ENCODE measurements around the gene LANCL3. TPM values are rescaled to one million over a fixed set of nuclear protein-coding genes. Genes with fewer than 3 reads are reported as not detected.

LANCL3 gene
- total RNA-seq, 1 donor from 2014 or later, result under 0.01 TPM

GRCh38 chrX:37607243-37607642, 35.8 kb downstream of the LANCL3 start:
- no peak overlapping the region for H3K27ac ChIP-seq (ENCODE audit: low read depth, low read length)
- H3K9me3 ChIP-seq (ENCODE audit: control insufficient read depth in 3 of 3, low read length in 3 of 3), result no peaks in the 10 kb centered on the region
- H3K4me1 ChIP-seq (ENCODE audit: control insufficient read depth in 3 of 3, insufficient read depth in 3 of 3, low read length in 3 of 3), result peaks cover 0 to 3% (median 0%) of the 10 kb centered on the region in 3 donors
- no peaks in the 10 kb centered on the region for H3K36me3 ChIP-seq (ENCODE audit: control insufficient read depth in 3 of 3, insufficient read depth in 3 of 3, low read length in 3 of 3)
- H3K27me3 ChIP-seq (ENCODE audit: control insufficient read depth in 3 of 3, insufficient read depth in 3 of 3, low read length in 3 of 3), result no peaks in the 10 kb centered on the region
- no peak overlapping the region for H3K9ac ChIP-seq (ENCODE audit: low read depth in 1 of 3, low read length in 3 of 3)
- no peak overlapping the region for H3K4me3 ChIP-seq (ENCODE audit: low read length in 3 of 3)

DNA sequence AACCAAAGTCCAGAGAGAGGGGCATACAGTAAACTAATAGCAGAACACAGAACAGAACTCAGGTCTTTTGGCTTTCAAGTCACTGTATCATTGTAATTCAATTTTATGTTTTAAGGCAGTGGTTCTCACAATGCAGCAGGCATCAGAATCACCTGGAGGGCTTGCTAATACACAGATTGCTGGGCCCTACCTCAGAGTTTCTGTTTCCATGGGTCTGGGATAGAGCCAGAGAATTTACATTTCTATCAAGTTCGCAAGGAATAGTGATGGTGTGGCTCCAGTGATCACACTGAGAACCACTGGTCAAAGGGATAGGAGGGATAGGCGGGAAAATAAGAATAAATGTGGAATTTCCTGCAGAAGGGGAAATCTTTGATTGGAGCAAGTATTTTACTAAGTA, 36.7 kb downstream of the LANCL3 start:
- Histone ChIP-seq H3K36me3 (ENCODE audit: control insufficient read depth in 3 of 3, insufficient read depth in 3 of 3, low read length in 3 of 3) (no peaks in the 10 kb centered on the region), H3K27ac (ENCODE audit: low read depth, low read length) (no peak overlapping the region), H3K4me3 (ENCODE audit: low read length in 3 of 3) (no peak overlapping the region), H3K27me3 (ENCODE audit: control insufficient read depth in 3 of 3, insufficient read depth in 3 of 3, low read length in 3 of 3) (no peaks in the 10 kb centered on the region), H3K9me3 (ENCODE audit: control insufficient read depth in 3 of 3, low read length in 3 of 3) (no peaks in the 10 kb centered on the region), H3K4me1 (ENCODE audit: control insufficient read depth in 3 of 3, insufficient read depth in 3 of 3, low read length in 3 of 3) (peaks cover 0 to 3% (median 0%) of the 10 kb centered on the region in 3 donors), H3K9ac (ENCODE audit: low read depth in 1 of 3, low read length in 3 of 3) (no peak overlapping the region)

DNA sequence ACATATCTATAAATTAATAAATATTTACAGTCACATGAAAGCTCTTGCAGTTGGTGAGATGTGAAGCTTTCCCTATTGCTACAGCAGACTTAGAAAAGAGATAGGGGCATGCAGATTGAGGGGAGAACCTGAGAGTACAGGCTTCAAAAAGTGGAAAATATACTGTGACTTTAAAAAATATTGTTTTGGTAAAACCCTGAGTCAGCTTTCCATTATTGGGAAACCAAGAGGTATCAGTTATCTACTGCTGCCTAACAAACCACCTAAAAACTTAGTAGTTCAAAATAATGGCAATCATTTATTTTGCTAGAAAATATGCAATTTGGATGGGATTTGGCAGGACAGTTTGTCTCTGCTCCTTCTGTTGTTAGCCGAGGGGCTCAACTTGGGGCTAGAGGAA, 38.3 kb downstream of the LANCL3 start:
- Histone ChIP-seq H3K27ac (ENCODE audit: low read depth, low read length) (no peak overlapping the region), H3K27me3 (ENCODE audit: control insufficient read depth in 3 of 3, insufficient read depth in 3 of 3, low read length in 3 of 3) (no peaks in the 10 kb centered on the region), H3K9me3 (ENCODE audit: control insufficient read depth in 3 of 3, low read length in 3 of 3) (no peaks in the 10 kb centered on the region), H3K4me1 (ENCODE audit: control insufficient read depth in 3 of 3, insufficient read depth in 3 of 3, low read length in 3 of 3) (no peaks in the 10 kb centered on the region), H3K36me3 (ENCODE audit: control insufficient read depth in 3 of 3, insufficient read depth in 3 of 3, low read length in 3 of 3) (no peaks in the 10 kb centered on the region), H3K9ac (ENCODE audit: low read depth in 1 of 3, low read length in 3 of 3) (no peak overlapping the region), H3K4me3 (ENCODE audit: low read length in 3 of 3) (no peak overlapping the region)

- no peaks in the 10 kb centered on the region for H3K27me3 ChIP-seq (ENCODE audit: control insufficient read depth in 3 of 3, insufficient read depth in 3 of 3, low read length in 3 of 3)
- H3K4me1 ChIP-seq (ENCODE audit: control insufficient read depth in 3 of 3, insufficient read depth in 3 of 3, low read length in 3 of 3), result no peaks in the 10 kb centered on the region
- no peak overlapping the region for H3K4me3 ChIP-seq (ENCODE audit: low read length in 3 of 3)
- H3K27ac ChIP-seq (ENCODE audit: low read depth, low read length), result no peak overlapping the region
- H3K9me3 ChIP-seq (ENCODE audit: control insufficient read depth in 3 of 3, low read length in 3 of 3), result no peaks in the 10 kb centered on the region
- no peaks in the 10 kb centered on the region for H3K36me3 ChIP-seq (ENCODE audit: control insufficient read depth in 3 of 3, insufficient read depth in 3 of 3, low read length in 3 of 3)
- no peak overlapping the region for H3K9ac ChIP-seq (ENCODE audit: low read depth in 1 of 3, low read length in 3 of 3)
Measured at GRCh38 chrX:37613933-37614332, 42.5 kb downstream of the LANCL3 start.

- no peaks in the 10 kb centered on the region for H3K4me1 ChIP-seq (ENCODE audit: control insufficient read depth in 3 of 3, insufficient read depth in 3 of 3, low read length in 3 of 3)
- no peaks in the 10 kb centered on the region for H3K9me3 ChIP-seq (ENCODE audit: control insufficient read depth in 3 of 3, low read length in 3 of 3)
- no peaks in the 10 kb centered on the region for H3K36me3 ChIP-seq (ENCODE audit: control insufficient read depth in 3 of 3, insufficient read depth in 3 of 3, low read length in 3 of 3)
- H3K27ac ChIP-seq (ENCODE audit: low read depth, low read length), result no peak overlapping the region
- H3K9ac ChIP-seq (ENCODE audit: low read depth in 1 of 3, low read length in 3 of 3), result no peak overlapping the region
- H3K4me3 ChIP-seq (ENCODE audit: low read length in 3 of 3), result no peak overlapping the region
- H3K27me3 ChIP-seq (ENCODE audit: control insufficient read depth in 3 of 3, insufficient read depth in 3 of 3, low read length in 3 of 3), result peaks cover 0 to 4% (median 0%) of the 10 kb centered on the region in 3 donors
Measured at GRCh38 chrX:37627602-37628001, 56.1 kb downstream of the LANCL3 start.

- Histone ChIP-seq H3K36me3 (ENCODE audit: control insufficient read depth in 3 of 3, insufficient read depth in 3 of 3, low read length in 3 of 3) (no peaks in the 10 kb centered on the region), H3K4me1 (ENCODE audit: control insufficient read depth in 3 of 3, insufficient read depth in 3 of 3, low read length in 3 of 3) (no peaks in the 10 kb centered on the region), H3K4me3 (ENCODE audit: low read length in 3 of 3) (no peak overlapping the region), H3K27me3 (ENCODE audit: control insufficient read depth in 3 of 3, insufficient read depth in 3 of 3, low read length in 3 of 3) (no peaks in the 10 kb centered on the region), H3K27ac (ENCODE audit: low read depth, low read length) (no peak overlapping the region), H3K9me3 (ENCODE audit: control insufficient read depth in 3 of 3, low read length in 3 of 3) (no peaks in the 10 kb centered on the region), H3K9ac (ENCODE audit: low read depth in 1 of 3, low read length in 3 of 3) (no peak overlapping the region)
Measured at GRCh38 chrX:37638047-37638446, 66.6 kb downstream of the LANCL3 start.

GRCh38 chrX:37640142-37640541, 68.7 kb downstream of the LANCL3 start:
- Histone ChIP-seq H3K9me3 (ENCODE audit: control insufficient read depth in 3 of 3, low read length in 3 of 3) (no peaks in the 10 kb centered on the region), H3K9ac (ENCODE audit: low read depth in 1 of 3, low read length in 3 of 3) (no peak overlapping the region), H3K36me3 (ENCODE audit: control insufficient read depth in 3 of 3, insufficient read depth in 3 of 3, low read length in 3 of 3) (no peaks in the 10 kb centered on the region), H3K4me1 (ENCODE audit: control insufficient read depth in 3 of 3, insufficient read depth in 3 of 3, low read length in 3 of 3) (no peaks in the 10 kb centered on the region), H3K4me3 (ENCODE audit: low read length in 3 of 3) (no peak overlapping the region), H3K27me3 (ENCODE audit: control insufficient read depth in 3 of 3, insufficient read depth in 3 of 3, low read length in 3 of 3) (no peaks in the 10 kb centered on the region), H3K27ac (ENCODE audit: low read depth, low read length) (no peak overlapping the region)

DNA sequence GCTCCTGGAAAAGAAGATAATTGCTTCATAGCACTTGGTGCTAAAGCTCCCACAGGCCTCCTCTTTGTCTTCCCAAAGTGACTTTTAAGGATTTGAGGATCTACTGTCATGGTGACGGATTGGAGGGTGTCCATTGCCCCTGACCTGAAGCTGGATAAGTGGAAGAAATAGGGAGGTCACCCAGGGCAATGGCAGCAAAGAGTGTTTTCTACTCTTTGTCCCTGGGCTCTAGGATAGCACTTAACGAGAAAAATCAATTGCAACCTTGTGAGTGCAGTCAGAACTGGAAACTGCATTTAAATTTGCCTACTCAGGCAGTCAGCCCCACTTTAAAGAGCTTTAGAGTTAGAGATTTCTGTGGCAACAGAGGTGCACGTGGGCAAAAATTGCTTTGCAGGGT, 70.4 kb downstream of the LANCL3 start:
- no peaks in the 10 kb centered on the region for H3K9me3 ChIP-seq (ENCODE audit: control insufficient read depth in 3 of 3, low read length in 3 of 3)
- no peaks in the 10 kb centered on the region for H3K27me3 ChIP-seq (ENCODE audit: control insufficient read depth in 3 of 3, insufficient read depth in 3 of 3, low read length in 3 of 3)
- no peak overlapping the region for H3K4me3 ChIP-seq (ENCODE audit: low read length in 3 of 3)
- no peaks in the 10 kb centered on the region for H3K36me3 ChIP-seq (ENCODE audit: control insufficient read depth in 3 of 3, insufficient read depth in 3 of 3, low read length in 3 of 3)
- no peak overlapping the region for H3K9ac ChIP-seq (ENCODE audit: low read depth in 1 of 3, low read length in 3 of 3)
- H3K4me1 ChIP-seq (ENCODE audit: control insufficient read depth in 3 of 3, insufficient read depth in 3 of 3, low read length in 3 of 3), result no peaks in the 10 kb centered on the region
- H3K27ac ChIP-seq (ENCODE audit: low read depth, low read length), result no peak overlapping the region

GRCh38 chrX:37644381-37645305, 73.2 kb downstream of the LANCL3 start:
- Histone ChIP-seq H3K27ac (ENCODE audit: low read depth, low read length) (no peak overlapping the region), H3K9ac (ENCODE audit: low read depth in 1 of 3, low read length in 3 of 3) (no peak overlapping the region), H3K27me3 (ENCODE audit: control insufficient read depth in 3 of 3, insufficient read depth in 3 of 3, low read length in 3 of 3) (no peaks in the 10 kb centered on the region), H3K9me3 (ENCODE audit: control insufficient read depth in 3 of 3, low read length in 3 of 3) (no peaks in the 10 kb centered on the region), H3K4me3 (ENCODE audit: low read length in 3 of 3) (no peak overlapping the region), H3K36me3 (ENCODE audit: control insufficient read depth in 3 of 3, insufficient read depth in 3 of 3, low read length in 3 of 3) (no peaks in the 10 kb centered on the region), H3K4me1 (ENCODE audit: control insufficient read depth in 3 of 3, insufficient read depth in 3 of 3, low read length in 3 of 3) (no peaks in the 10 kb centered on the region)

DNA sequence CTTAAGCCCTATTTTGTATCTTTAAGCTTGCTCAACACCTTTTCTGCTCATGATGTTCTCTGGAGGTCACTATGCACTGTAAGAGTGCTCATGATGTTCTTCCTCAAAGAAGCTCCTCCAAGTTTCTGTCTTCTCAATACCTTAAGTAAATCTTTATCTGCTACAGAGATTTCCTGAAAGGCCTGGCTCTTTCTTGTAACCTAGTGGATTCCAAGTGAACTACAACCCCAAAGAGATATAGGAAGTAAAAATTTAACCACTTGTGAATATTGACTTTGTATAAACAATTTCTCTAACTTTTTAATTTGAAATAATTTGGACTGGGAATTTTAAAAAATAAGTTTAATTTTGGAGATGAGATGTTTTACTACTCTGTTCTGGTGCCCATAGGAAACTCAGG, 74.8 kb downstream of the LANCL3 start:
- Histone ChIP-seq H3K9me3 (ENCODE audit: control insufficient read depth in 3 of 3, low read length in 3 of 3) (no peaks in the 10 kb centered on the region), H3K4me3 (ENCODE audit: low read length in 3 of 3) (no peak overlapping the region), H3K4me1 (ENCODE audit: control insufficient read depth in 3 of 3, insufficient read depth in 3 of 3, low read length in 3 of 3) (no peaks in the 10 kb centered on the region), H3K27me3 (ENCODE audit: control insufficient read depth in 3 of 3, insufficient read depth in 3 of 3, low read length in 3 of 3) (no peaks in the 10 kb centered on the region), H3K9ac (ENCODE audit: low read depth in 1 of 3, low read length in 3 of 3) (no peak overlapping the region), H3K27ac (ENCODE audit: low read depth, low read length) (no peak overlapping the region), H3K36me3 (ENCODE audit: control insufficient read depth in 3 of 3, insufficient read depth in 3 of 3, low read length in 3 of 3) (no peaks in the 10 kb centered on the region)
